GM12865 (cell line): ENCODE data around the gene COQ5.

Source experiments
- DNase-seq: peaks from one replicate; pipeline ENCODE4 v3.0.0; 2010; ENCODE audit warnings: low read depth
- H3K4me3 ChIP-seq: 2 replicates; pipeline ENCODE4 v1.5.1; 2011; ENCODE audit warnings: mild to moderate bottlenecking, low read depth, low read length, control low read depth
- TF ChIP-seq, protein P1 (sequence below): IDR thresholded peaks from 2 replicates; pipeline ENCODE4 v1.5.1; 2011; ENCODE audit warnings: low read length, control low read depth, low read depth, inconsistent platforms; ENCODE audit not compliant: insufficient read depth; ENCODE audit errors: missing control alignments

Gene COQ5

DNA sequence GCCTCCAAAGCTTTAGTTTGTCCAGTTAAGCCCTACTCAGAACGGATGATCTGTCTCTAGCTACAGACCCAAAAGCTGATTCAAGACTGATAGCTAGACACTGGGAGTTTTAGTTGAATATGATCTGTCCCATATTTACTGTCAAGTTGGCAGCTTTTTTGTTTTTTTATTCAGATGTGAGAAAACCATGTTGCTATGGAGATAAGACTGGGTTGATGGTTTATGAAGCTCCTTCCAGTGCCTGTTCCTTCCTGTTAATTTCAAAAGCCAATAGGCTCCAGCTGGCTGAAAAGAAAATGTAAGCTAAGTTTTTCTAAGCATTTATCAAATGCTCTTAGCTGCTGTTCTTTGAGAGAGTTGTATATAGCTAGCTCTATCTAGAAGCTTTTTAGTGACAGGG, 28.4 kb downstream of the COQ5 start:
- no peak for DNase-seq
- no peak overlapping the region for H3K4me3 ChIP-seq
- TF ChIP-seq, protein P1, sequence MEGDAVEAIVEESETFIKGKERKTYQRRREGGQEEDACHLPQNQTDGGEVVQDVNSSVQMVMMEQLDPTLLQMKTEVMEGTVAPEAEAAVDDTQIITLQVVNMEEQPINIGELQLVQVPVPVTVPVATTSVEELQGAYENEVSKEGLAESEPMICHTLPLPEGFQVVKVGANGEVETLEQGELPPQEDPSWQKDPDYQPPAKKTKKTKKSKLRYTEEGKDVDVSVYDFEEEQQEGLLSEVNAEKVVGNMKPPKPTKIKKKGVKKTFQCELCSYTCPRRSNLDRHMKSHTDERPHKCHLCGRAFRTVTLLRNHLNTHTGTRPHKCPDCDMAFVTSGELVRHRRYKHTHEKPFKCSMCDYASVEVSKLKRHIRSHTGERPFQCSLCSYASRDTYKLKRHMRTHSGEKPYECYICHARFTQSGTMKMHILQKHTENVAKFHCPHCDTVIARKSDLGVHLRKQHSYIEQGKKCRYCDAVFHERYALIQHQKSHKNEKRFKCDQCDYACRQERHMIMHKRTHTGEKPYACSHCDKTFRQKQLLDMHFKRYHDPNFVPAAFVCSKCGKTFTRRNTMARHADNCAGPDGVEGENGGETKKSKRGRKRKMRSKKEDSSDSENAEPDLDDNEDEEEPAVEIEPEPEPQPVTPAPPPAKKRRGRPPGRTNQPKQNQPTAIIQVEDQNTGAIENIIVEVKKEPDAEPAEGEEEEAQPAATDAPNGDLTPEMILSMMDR: no peak

DNA sequence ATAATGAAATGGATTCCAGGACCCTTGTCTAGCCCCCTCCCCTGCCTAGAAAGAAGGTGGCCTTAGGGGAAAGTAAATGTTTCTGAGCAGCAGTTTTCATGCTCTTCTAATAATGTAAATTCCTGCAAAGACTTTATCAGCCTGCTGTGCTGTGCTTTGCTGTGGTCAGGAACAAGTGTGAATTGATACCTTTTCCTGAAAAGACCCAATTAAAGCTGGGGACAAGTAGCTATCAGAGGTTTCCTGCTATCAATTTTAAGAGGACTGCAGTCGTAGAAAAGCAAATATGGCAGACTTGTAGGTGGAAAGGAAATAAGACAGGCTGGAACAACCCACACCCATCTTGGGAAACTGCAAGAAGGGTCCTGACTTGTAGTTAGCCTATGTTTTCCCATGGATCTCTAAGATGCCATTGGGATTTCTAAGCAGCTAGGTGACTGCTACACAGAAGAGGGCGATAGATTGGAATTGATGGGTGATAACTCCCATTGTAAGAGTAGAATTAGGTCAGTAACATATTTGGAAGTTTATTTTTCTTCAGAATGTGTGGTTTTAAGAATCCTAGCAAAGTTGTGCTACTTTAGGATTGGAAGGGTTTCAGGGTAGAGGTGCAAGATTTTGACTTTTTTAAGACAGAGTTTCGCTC, 30.0 kb downstream of the COQ5 start:
- TF ChIP-seq, protein P1: no peak
- H3K4me3 ChIP-seq: no peak overlapping the region
- no peak for DNase-seq

DNA sequence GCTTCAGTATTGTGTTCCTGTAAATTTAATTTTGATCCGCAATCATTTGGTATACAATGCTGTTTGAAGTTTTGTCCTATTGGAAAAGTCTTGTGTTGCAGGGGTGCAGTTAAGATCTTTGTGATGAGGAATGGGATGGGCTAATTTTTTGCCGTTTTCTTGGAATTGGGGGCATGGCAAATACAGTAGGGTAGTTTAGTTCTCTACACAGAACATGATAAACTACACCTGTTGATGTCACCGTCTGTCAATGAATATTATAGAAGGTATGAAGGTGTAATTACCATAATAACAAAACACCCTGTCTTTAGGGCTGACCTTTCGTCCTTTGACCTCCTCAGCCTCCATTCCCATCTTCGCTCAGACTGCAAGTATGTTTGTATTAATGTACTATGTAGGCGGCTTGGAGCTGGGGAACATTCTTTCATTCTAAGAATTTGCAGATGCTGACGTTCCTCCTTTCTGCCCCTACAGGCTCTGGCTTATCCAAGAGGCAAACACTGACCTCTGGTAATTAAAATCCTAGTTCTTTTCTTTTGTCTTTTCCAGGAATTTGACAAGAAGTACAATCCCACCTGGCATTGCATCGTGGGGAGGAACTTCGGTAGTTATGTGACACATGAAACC, 31.3 kb downstream of the COQ5 start:
- H3K4me3 ChIP-seq: peak overlapping the region; percentile 90
- DNase-seq: no peak
- TF ChIP-seq, protein P1: no peak

DNA sequence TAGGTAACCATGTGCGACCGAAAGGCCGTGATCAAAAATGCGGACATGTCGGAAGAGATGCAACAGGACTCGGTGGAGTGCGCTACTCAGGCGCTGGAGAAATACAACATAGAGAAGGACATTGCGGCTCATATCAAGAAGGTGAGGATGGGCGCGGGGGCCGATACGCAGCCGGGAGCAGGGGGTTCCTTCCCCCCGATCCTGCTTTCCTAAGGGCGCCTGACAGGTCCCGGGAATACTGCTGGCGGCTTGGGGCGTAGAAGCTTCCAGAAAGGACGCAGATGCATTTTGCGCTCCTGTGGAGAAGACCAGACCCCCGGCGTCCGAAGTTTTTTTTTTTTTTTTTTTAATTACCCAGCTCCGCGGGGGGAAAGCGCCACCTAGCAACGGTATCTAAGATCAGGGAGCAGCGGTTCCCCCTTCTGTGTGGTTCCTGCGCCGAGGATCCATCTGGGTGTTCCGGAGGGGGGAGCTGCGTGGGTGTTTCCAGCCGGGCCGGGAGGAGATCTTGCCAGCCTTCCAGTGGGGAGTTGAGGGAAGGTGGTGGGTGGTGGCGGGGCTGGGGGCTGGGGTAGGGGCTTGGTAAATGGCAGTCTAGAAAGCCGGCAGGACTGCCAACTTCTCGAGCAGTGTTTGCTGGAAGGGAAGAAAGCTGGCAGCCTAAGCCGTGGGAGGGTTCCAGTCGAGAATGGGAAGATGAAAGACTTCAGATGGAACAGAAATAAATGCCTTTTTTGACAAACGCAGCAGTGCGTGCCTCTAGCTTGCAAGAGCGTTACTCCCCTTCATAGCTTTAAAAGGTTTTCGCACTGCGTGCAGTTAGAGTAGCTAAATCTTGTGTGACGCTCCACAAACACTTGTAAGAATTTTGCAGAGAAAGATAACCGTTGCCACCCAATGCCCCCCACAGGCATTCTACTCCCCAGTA, 32.3 kb downstream of the COQ5 start:
- peak; percentile 58 for DNase-seq
- peak overlapping the region; percentile 90 for H3K4me3 ChIP-seq
- TF ChIP-seq, protein P1: peak; percentile 7

DNA sequence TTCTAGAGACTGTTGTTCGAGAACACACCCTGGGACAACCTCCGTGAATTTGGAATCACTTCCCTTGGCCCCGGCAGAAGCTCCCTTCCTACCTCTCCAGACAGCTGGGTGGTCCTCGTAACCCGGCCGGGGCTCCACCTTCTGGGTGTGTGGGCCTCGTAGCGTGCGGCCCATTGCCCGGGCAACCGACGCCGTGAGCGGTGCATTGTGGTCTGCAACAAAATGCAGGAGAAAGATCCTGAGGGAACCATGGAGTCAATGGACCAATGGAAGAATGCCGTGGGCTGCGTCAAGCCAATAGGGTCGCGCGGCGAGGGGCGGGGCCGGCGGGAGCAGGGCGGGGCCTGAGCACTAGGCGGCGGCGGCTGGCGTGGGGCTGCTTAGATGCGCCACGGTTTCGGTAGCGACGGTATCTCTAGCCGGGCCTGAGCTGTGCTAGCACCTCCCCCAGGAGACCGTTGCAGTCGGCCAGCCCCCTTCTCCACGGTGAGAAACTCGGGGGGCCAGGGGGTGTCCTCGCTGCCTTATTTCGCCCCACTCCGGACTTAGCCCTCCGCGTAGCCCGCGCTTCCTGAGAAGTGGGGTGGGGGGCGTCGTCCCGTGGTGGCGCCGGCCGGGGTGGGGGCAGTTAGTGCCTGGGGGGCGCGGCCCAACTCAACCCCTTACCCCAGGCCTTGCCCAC, 33.1 kb downstream of the COQ5 start, which contains the start of gene DYNLL1:
Gene DYNLL1 (plus strand): TSS at position 383 of the 682 bp plus-strand sequence. CDS start 309 bp downstream, outside the sequence.
- DNase-seq: peak; percentile 98
- TF ChIP-seq, protein P1: no peak
- peak within 1 kb of the TSS; percentile 90 for H3K4me3 ChIP-seq

DNA sequence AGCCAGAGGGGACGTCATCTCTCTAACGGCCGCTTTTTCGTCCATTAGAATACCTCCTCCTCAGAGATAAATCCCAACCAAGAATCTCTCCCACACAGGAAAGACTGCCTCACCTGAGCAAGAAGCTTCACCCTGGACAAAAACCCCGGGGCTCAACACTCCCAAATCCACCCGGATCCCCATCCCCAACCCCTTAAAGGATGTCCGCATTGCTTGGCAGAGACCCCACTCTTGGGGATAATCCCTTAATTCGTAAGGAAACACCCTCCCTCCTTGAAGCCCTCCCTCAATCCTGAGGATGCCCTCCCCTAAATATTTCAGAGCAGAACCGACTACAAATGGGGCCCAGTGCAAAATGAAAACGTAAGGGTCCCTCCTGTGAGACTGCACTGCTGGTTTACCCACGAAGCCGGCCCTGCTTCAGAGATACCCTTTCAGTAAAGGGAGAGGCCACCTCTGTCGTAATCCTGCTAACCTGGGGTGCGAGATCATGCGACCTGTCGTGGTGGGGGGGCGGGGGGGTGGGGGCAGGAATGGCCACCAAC, 33.7 kb downstream of the COQ5 start:
- DNase-seq: no peak
- TF ChIP-seq, protein P1: no peak
- peak overlapping the region; percentile 90 for H3K4me3 ChIP-seq
